ENCODE data around the gene KIF5B. TPM values are rescaled to one million over a fixed set of nuclear protein-coding genes. Genes with fewer than 3 reads are reported as not detected.

Gene KIF5B
- total and polyA plus RNA-seq, 2 donors (not counting 1 experiment from before 2014, with no cell fraction given), result 9.5 to 44.1 TPM

- Histone ChIP-seq H2AFZ (ENCODE audit: insufficient read depth, low read depth, low read length, poor library complexity, severe bottlenecking) (peak overlapping the region; percentile 96), H3K9me3 (ENCODE audit: control extremely low read depth in 1 of 3, control insufficient read depth in 2 of 3, insufficient read depth in 1 of 3, low read length in 2 of 3) (no peaks in the 10 kb centered on the region), H3K9ac (ENCODE audit: low read length) (peak overlapping the region; percentile 83), H3K4me2 (replicated peaks; ENCODE audit: low read depth, low read length, poor library complexity, severe bottlenecking) (peak overlapping the region; percentile 85), H3K4me1 (ENCODE audit: control insufficient read depth in 2 of 2, insufficient read depth in 2 of 2, low read length in 2 of 2) (peaks cover 28 to 37% of the 10 kb centered on the region in 2 donors), H3K4me3 (ENCODE audit: control extremely low read depth in 1 of 5, extremely low read depth in 1 of 5, insufficient read depth in 1 of 5, low read depth in 2 of 5, low read length in 4 of 5) (peak overlapping the region; percentile 64 to 95 (median 79)), H3K36me3 (replicated peaks in 1 of 2; ENCODE audit: control extremely low read depth in 1 of 2, control insufficient read depth in 1 of 2, extremely low read depth in 1 of 2, insufficient read depth in 2 of 2, low read length in 1 of 2) (no peaks in the 10 kb centered on the region), H4K20me1 (ENCODE audit: control insufficient read depth, insufficient read depth, low read length, poor library complexity, severe bottlenecking) (peaks cover 36% of the 10 kb centered on the region), H3K27ac (ENCODE audit: low read length in 2 of 2) (peak overlapping the region in 1 of 2 donors; percentile 90), H3K79me2 (ENCODE audit: control insufficient read depth, insufficient read depth, low read length) (peaks cover 51% of the 10 kb centered on the region), H3K27me3 (replicated peaks in 1 of 4; ENCODE audit: control extremely low read depth in 1 of 4, control insufficient read depth in 3 of 4, insufficient read depth in 4 of 4, low read length in 3 of 4) (no peaks in the 10 kb centered on the region)
- intact Hi-C loops (cut with micrococcal nuclease), result loop anchor here (2.0 to 10.0 kb wide), 4 partner anchors 14 to 908 kb away; partner anchors contain the start of genes CCDC7 and ZEB1
- H3K4me1 Mint-ChIP-seq, result peaks cover 43% of the 10 kb centered on the region
- H3K9me3 Mint-ChIP-seq (ENCODE audit: insufficient read depth), result no peaks in the 10 kb centered on the region
- H3K27ac Mint-ChIP-seq, result peak overlapping the region; percentile 97
- ATAC-seq (ENCODE audit: low read depth) (no peak), DNase-seq (peak; percentile 10)
- H3K27me3 Mint-ChIP-seq, result no peaks in the 10 kb centered on the region
- ChIA-PET POLR2A (interaction anchor here (0.5 to 2.0 kb wide), 3 partner anchors 11 to 321 kb away, joined by 4 to 6 read pairs (median 4); partner anchors contain the start of gene ARHGAP12), CTCF (interaction anchor here (0.6 to 1.5 kb wide), 2 partner anchors 144 to 195 kb away, joined by 4 to 5 read pairs; no protein-coding TSS in a partner anchor)
- peak overlapping the region; percentile 98 for H3K4me3 Mint-ChIP-seq
- WGBS (ENCODE audit: insufficient coverage), result no CpG with 5 or more reads among the region's 8 CpGs
- TF ChIP-seq CTCF (IDR thresholded peaks at IDR 0.05), result no peak
- no peak for TF ChIP-seq EZH2 (IDR thresholded peaks at IDR 0.05; ENCODE audit: borderline replicate concordance, insufficient read depth, low read depth, low read length, poor library complexity, severe bottlenecking)
Measured at GRCh38 chr10:32057036-32057372, 779 bp upstream of the KIF5B start.

GRCh38 chr10:32055478-32056135 is 618 bp downstream of the KIF5B start:
- H3K27ac Mint-ChIP-seq, result peak overlapping the region; percentile 97
- under 1% methylated on average over 59 of the region's 59 CpGs for WGBS (ENCODE audit: insufficient coverage)
- Histone ChIP-seq H3K79me2 (ENCODE audit: control insufficient read depth, insufficient read depth, low read length) (peaks cover 65% of the 10 kb centered on the region), H3K4me1 (ENCODE audit: control insufficient read depth in 2 of 2, insufficient read depth in 2 of 2, low read length in 2 of 2) (peaks cover 31 to 51% of the 10 kb centered on the region in 2 donors), H3K36me3 (replicated peaks in 1 of 2; ENCODE audit: control extremely low read depth in 1 of 2, control insufficient read depth in 1 of 2, extremely low read depth in 1 of 2, insufficient read depth in 2 of 2, low read length in 1 of 2) (peaks cover 0 to 2% of the 10 kb centered on the region in 2 experiments), H3K4me2 (replicated peaks; ENCODE audit: low read depth, low read length, poor library complexity, severe bottlenecking) (peak overlapping the region; percentile 85), H2AFZ (ENCODE audit: insufficient read depth, low read depth, low read length, poor library complexity, severe bottlenecking) (peak overlapping the region; percentile 96), H3K9ac (ENCODE audit: low read length) (peak overlapping the region; percentile 83), H3K27me3 (replicated peaks in 1 of 4; ENCODE audit: control extremely low read depth in 1 of 4, control insufficient read depth in 3 of 4, insufficient read depth in 4 of 4, low read length in 3 of 4) (no peaks in the 10 kb centered on the region), H4K20me1 (ENCODE audit: control insufficient read depth, insufficient read depth, low read length, poor library complexity, severe bottlenecking) (peaks cover 50% of the 10 kb centered on the region), H3K27ac (ENCODE audit: low read length in 2 of 2) (peak overlapping the region; percentile 80 to 90), H3K4me3 (ENCODE audit: control extremely low read depth in 1 of 5, extremely low read depth in 1 of 5, insufficient read depth in 1 of 5, low read depth in 2 of 5, low read length in 4 of 5) (peak overlapping the region; percentile 64 to 97 (median 85)), H3K9me3 (ENCODE audit: control extremely low read depth in 1 of 3, control insufficient read depth in 2 of 3, insufficient read depth in 1 of 3, low read length in 2 of 3) (no peaks in the 10 kb centered on the region)
- ChIA-PET CTCF (interaction anchor here (0.7 kb wide), 1 partner anchor 107 kb away, joined by 4 read pairs; no protein-coding TSS in a partner anchor), POLR2A (interaction anchor here (0.6 to 2.0 kb wide), 6 partner anchors 34 to 1640 kb away, joined by 3 to 6 read pairs (median 3); partner anchors contain the start of gene ARHGAP12)
- TF ChIP-seq EZH2 (IDR thresholded peaks at IDR 0.05; ENCODE audit: borderline replicate concordance, insufficient read depth, low read depth, low read length, poor library complexity, severe bottlenecking) (no peak), CTCF (IDR thresholded peaks at IDR 0.05) (no peak)
- no peaks in the 10 kb centered on the region for H3K27me3 Mint-ChIP-seq
- intact Hi-C loops (cut with micrococcal nuclease), result loop anchor here (1.0 to 10.0 kb wide), 9 partner anchors 13 to 909 kb away; partner anchors contain the start of genes ARHGAP12, CCDC7 and ZEB1
- DNase-seq, result peak; percentile 86
- H3K4me3 Mint-ChIP-seq, result peak overlapping the region; percentile 98
- ATAC-seq (ENCODE audit: low read depth), result peak; percentile 49
- no peaks in the 10 kb centered on the region for H3K9me3 Mint-ChIP-seq (ENCODE audit: insufficient read depth)
- peaks cover 57% of the 10 kb centered on the region for H3K4me1 Mint-ChIP-seq
